ENCODE measurements around the gene PRIM2.
"Not testable (repeated sequence)": the region's sequence is repeated elsewhere in the genome, so short reads cannot be mapped to it uniquely, and the experiment has no call there.

DNA sequence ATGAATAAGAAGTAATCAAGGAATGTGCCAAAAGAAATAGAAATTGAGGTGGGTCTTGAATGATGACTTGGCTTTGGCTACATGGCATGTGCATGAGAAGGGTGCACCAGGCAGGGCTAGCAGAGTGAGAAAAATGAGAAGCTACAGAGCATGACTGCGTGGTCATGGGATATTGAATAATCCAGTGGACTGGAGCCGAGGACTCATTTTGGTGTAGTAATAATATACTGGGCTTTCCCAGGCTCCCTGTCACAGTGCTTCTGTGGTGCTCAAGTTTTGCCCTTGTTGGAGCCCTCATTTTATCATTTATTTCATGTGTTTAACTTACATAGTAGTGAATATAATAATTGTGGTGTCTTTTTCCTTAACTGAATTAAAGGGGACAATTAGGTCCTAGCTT, 217.7 kb downstream of the PRIM2 start:
- TF ChIP-seq, protein P1, sequence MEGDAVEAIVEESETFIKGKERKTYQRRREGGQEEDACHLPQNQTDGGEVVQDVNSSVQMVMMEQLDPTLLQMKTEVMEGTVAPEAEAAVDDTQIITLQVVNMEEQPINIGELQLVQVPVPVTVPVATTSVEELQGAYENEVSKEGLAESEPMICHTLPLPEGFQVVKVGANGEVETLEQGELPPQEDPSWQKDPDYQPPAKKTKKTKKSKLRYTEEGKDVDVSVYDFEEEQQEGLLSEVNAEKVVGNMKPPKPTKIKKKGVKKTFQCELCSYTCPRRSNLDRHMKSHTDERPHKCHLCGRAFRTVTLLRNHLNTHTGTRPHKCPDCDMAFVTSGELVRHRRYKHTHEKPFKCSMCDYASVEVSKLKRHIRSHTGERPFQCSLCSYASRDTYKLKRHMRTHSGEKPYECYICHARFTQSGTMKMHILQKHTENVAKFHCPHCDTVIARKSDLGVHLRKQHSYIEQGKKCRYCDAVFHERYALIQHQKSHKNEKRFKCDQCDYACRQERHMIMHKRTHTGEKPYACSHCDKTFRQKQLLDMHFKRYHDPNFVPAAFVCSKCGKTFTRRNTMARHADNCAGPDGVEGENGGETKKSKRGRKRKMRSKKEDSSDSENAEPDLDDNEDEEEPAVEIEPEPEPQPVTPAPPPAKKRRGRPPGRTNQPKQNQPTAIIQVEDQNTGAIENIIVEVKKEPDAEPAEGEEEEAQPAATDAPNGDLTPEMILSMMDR (IDR thresholded peaks at IDR 0.05; ENCODE audit: poor library complexity, severe bottlenecking), result not testable (repeated sequence)
- not testable (repeated sequence) for TF ChIP-seq EP300 (conservative IDR thresholded peaks at IDR 0.05; ENCODE audit: poor library complexity, severe bottlenecking); POLR2AphosphoS5 (IDR thresholded peaks at IDR 0.05); RAD21 (conservative IDR thresholded peaks at IDR 0.05); EZH2 (IDR thresholded peaks at IDR 0.05; ENCODE audit: borderline replicate concordance, insufficient read depth, low read length, poor library complexity, severe bottlenecking); MXI1 (conservative IDR thresholded peaks at IDR 0.05; ENCODE audit: poor library complexity, severe bottlenecking); SMC3 (conservative IDR thresholded peaks at IDR 0.05; ENCODE audit: poor library complexity)
- TF ChIP-seq, protein P2, sequence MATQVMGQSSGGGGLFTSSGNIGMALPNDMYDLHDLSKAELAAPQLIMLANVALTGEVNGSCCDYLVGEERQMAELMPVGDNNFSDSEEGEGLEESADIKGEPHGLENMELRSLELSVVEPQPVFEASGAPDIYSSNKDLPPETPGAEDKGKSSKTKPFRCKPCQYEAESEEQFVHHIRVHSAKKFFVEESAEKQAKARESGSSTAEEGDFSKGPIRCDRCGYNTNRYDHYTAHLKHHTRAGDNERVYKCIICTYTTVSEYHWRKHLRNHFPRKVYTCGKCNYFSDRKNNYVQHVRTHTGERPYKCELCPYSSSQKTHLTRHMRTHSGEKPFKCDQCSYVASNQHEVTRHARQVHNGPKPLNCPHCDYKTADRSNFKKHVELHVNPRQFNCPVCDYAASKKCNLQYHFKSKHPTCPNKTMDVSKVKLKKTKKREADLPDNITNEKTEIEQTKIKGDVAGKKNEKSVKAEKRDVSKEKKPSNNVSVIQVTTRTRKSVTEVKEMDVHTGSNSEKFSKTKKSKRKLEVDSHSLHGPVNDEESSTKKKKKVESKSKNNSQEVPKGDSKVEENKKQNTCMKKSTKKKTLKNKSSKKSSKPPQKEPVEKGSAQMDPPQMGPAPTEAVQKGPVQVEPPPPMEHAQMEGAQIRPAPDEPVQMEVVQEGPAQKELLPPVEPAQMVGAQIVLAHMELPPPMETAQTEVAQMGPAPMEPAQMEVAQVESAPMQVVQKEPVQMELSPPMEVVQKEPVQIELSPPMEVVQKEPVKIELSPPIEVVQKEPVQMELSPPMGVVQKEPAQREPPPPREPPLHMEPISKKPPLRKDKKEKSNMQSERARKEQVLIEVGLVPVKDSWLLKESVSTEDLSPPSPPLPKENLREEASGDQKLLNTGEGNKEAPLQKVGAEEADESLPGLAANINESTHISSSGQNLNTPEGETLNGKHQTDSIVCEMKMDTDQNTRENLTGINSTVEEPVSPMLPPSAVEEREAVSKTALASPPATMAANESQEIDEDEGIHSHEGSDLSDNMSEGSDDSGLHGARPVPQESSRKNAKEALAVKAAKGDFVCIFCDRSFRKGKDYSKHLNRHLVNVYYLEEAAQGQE (IDR thresholded peaks at IDR 0.05; ENCODE audit: borderline replicate concordance), result not testable (repeated sequence)

All from neural cell (in vitro differentiated cells).